Right cardiac atrium (tissue), 5 donors: Measurements from ENCODE around the gene GPR157. TPM values are rescaled to one million over a fixed set of nuclear protein-coding genes. Genes with fewer than 3 reads are reported as not detected.
"Not testable (repeated sequence)": the region's sequence is repeated elsewhere in the genome, so short reads cannot be mapped to it uniquely, and the experiment has no call there.

ENCODE experiments used
- ATAC-seq, 2 donors: fragments of 200-7000 bp; cut with Tn5 transposase; one replicate each; pipeline versions ENCODE4 v1.8.0 to v1.9.1; 2020; ENCODE audit warnings: moderate library complexity in 2 of 2, mild to moderate bottlenecking in 1 of 2
- DNase-seq, 3 donors: peaks; one replicate each; pipeline ENCODE4 v3.0.0-alpha.2; 2020
- H3K27ac ChIP-seq: one replicate; pipeline ENCODE4 v1.5.1; 2013; ENCODE audit warnings: mild to moderate bottlenecking, low read length, control low read depth, moderate library complexity
- H3K27me3 ChIP-seq: one replicate; pipeline ENCODE4 v1.6.1; 2013; ENCODE audit not compliant: control insufficient read depth, insufficient read depth
- H3K4me1 ChIP-seq: one replicate; pipeline ENCODE4 v1.6.1; 2013; ENCODE audit warnings: low read length; ENCODE audit not compliant: control insufficient read depth, insufficient read depth
- H3K4me3 ChIP-seq: one replicate; pipeline ENCODE4 v1.5.1; 2013; ENCODE audit warnings: low read length, control low read depth
- H3K9me3 ChIP-seq: one replicate; pipeline ENCODE4 v1.6.1; 2013; ENCODE audit warnings: low read length; ENCODE audit not compliant: control insufficient read depth
- WGBS: extraction: QIAGEN DNeasy Blood & Tissue Kit; methylation state at CpG from one replicate; pipeline ENCODE4 v1.1.7; 2013; 5-methylcytosine and 5-hydroxymethylcytosine counted together
- intact Hi-C, 4 donors: fragments of 100-400 bp; cut with DNase I; formaldehyde crosslinking; loops; one replicate each; pipeline versions ENCODE4 v1.11.0 to v1.14.0; 2022 to 2023
- polyA plus RNA-seq: library from polyadenylated mRNA; stranded (reverse); fragments of 200-250 nt; gene quantifications from one replicate; pipeline ENCODE4 v1.2.3, GENCODE V29; 2013
- total RNA-seq, 4 donors: library from RNA; stranded (reverse); fragmentation: NEBNext Ultra II Directional; extraction: Animal tissue kit (Norgen Biotek cat#: 25700); gene quantifications; one replicate each; pipeline ENCODE4 v1.2.1, GENCODE V29; 2021
- donor health status: healthy with polysubstance abuse.
- donor health status: DM: no; HTN: yes; CAD: no.
- donor health status: DM: no; HTN: no; CAD: no.
- donor health status: DM: no; HTN: yes; CAD: no; lungs with severe emphysema.
- donor health status: DM: yes; HTN: yes; CAD: no.

The GPR157 gene
- total and polyA plus RNA-seq, 5 donors: 7.3 to 28.7 (median 23.5) TPM

DNA sequence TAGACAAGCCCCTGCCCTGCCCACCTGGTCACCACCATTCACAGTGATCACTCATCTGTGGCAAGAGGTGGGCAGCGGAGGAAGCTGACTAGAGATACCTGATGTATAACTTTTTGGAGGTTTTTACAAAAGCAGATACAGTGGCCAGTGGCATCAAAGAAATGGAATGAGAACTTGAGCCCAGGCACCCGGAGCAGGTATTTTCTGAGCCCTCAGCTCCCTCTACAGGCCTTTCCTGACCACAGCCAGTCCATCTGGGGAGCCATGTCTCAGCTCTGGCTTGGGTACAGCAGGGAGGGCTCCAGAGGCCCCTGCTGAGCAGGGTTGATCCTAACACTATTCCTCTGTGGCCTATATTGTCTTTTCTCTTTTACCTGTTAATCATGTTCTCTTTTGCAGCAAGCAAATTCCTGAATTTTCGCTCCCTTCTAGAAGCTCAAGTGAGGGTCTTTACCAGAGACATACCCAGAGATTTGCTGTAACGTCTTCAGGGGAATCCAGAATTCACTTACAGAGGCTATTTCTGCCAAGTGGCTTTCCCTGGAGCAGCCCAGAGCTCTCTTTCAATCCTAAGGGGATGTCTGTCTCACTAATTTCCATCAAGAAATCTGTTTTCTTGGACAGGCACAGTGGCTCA is 27.3 kb downstream of the GPR157 start:
- intact Hi-C loops: loop anchor here in 2 of 4 donors (5.0 to 10.0 kb wide), 2 partner anchors 94 to 97 kb away; no protein-coding TSS in a partner anchor
- 44% methylated on average over 4 of the region's 4 CpGs for WGBS
- DNase-seq (peak in 1 of 3 donors; percentile 64), ATAC-seq (peak; percentile 56 to 67)
- Histone ChIP-seq H3K4me3 (no peak overlapping the region), H3K9me3 (no peaks in the 10 kb centered on the region), H3K27ac (no peak overlapping the region), H3K4me1 (no peaks in the 10 kb centered on the region), H3K27me3 (no peaks in the 10 kb centered on the region)

DNA sequence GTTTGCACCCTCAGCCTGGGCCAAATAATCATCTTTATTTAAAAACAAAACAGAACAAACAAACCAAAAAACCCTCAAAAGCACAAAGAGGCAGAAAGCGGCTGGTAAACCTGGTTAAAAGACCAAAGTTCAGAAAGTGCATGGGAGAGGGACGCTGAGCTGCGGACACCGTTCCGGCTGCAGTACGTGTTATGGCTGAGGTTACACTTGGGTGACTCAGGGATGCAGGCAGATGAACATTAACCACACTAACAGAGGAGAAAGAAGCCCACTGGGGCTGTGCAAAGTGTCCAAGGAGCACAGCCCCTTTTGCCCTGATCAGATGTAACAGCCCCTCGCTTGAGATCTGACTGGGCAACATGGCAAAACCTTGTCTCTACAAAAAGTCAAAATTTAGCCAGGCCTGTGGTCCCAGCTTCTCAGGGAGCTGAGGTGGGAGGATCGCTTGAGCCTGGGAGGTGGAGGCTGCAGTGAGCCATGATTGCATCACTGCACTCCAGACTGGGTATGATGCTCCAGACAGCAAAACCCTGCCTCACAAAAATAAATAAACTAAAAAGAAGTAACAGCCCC is 28.3 kb downstream of the GPR157 start:
- H3K4me3 ChIP-seq: no peak overlapping the region
- intact Hi-C loops: loop anchor here in 2 of 4 donors (5.0 to 10.0 kb wide), 2 partner anchors 93 to 96 kb away; no protein-coding TSS in a partner anchor
- 93% methylated on average over 8 of the region's 8 CpGs for WGBS
- no peak for ATAC-seq
- no peaks in the 10 kb centered on the region for H3K4me1 ChIP-seq
- no peaks in the 10 kb centered on the region for H3K9me3 ChIP-seq
- no peak overlapping the region for H3K27ac ChIP-seq
- DNase-seq: no peak
- H3K27me3 ChIP-seq: no peaks in the 10 kb centered on the region

DNA sequence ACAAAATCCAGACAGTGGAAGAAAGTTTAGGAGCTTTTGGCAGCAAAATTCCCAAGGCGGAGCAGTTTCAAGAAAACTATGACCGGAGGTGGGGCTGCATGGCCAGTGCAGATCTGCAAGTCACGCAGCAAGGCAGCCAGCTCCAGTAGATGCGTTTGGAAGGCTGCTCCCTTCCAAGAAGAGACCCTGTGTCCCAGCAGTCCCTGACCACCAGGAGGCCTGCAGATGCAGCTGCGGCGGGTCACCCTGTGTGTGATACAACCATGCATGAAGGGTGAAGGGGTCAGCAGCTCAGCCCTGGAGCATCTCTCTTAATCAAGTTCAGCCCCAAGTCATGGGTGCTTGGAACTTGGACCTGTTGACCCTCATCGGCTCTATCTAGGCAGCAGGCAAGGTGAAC is 29.3 kb downstream of the GPR157 start:
- DNase-seq: no peak
- no peaks in the 10 kb centered on the region for H3K27me3 ChIP-seq
- 81% methylated on average over 7 of the region's 7 CpGs for WGBS
- H3K27ac ChIP-seq: no peak overlapping the region
- H3K9me3 ChIP-seq: no peaks in the 10 kb centered on the region
- ATAC-seq: no peak
- H3K4me1 ChIP-seq: no peaks in the 10 kb centered on the region
- no peak overlapping the region for H3K4me3 ChIP-seq
- intact Hi-C loops: loop anchor here in 1 of 4 donors (10.0 kb wide), 1 partner anchor 185 kb away; no protein-coding TSS in a partner anchor

DNA sequence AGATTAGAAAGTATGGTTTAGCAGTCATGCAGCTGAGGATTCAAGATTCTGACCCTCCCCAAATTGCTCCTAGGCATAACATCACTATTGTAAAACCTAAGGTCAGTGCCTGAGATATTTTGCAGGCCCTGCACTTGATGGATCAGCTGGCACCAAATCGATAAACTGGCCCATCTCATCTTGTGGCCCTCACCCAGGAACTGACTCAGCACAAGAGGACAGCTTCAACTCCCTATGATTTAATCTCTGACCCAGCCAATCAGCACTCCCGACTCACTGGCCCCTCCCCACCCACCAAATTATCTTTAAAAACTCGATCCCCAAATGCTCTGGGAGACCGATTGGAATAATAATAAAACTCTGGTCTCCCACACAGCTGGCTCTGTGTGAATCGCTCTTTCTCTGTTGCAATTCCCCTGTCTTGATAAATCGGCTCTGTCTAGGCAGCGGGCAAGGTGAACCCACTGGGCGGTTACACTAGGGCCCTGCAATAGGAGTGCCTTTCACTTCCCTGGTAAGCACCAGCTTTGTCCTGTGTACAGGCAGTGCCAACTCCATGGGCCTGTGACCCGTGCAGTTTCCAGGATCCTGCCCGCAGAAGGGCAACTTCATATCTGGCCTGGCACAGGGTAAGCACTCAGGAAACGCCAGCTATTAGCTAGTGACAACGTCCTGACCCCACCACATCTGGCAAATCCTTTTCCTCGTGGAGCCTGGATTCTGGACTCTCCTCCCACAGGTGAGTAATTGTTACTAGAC is 30.8 kb downstream of the GPR157 start:
- Histone ChIP-seq H3K27ac (no peak overlapping the region), H3K4me1 (no peaks in the 10 kb centered on the region), H3K9me3 (no peaks in the 10 kb centered on the region), H3K27me3 (no peaks in the 10 kb centered on the region), H3K4me3 (no peak overlapping the region)
- no peak for ATAC-seq
- DNase-seq: no peak
- intact Hi-C loops: loop anchor here in 1 of 4 donors (10.0 kb wide), 1 partner anchor 183 kb away; no protein-coding TSS in a partner anchor
- 81% methylated on average over 13 of the region's 13 CpGs for WGBS

DNA sequence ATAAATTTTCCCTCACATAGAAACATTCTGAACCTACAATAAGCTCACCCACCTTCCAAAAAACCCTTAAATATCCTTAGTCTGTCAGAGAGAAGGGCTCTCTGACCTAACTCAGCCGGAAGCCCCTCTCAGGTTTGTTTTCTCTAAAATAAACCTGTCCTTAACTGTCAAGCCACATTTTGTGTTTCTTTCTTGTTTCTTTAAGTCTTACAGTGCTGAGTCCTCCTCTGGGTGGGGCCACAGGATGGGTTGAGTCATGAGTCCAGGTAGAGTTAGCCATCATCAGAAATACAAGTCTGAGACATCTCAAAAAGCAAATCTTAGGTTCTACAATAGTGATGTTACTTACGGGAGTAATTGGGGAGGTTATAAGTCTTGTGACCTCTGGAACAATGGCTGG is 33.1 kb downstream of the GPR157 start:
- Histone ChIP-seq H3K4me1 (peaks cover 2% of the 10 kb centered on the region), H3K27ac (no peak overlapping the region), H3K4me3 (no peak overlapping the region), H3K9me3 (no peaks in the 10 kb centered on the region), H3K27me3 (no peaks in the 10 kb centered on the region)
- WGBS: 84% methylated on average over 2 of the region's 2 CpGs
- intact Hi-C loops: loop anchor here in 1 of 4 donors (10.0 kb wide), 1 partner anchor 181 kb away; no protein-coding TSS in a partner anchor
- DNase-seq (no peak), ATAC-seq (no peak)

DNA sequence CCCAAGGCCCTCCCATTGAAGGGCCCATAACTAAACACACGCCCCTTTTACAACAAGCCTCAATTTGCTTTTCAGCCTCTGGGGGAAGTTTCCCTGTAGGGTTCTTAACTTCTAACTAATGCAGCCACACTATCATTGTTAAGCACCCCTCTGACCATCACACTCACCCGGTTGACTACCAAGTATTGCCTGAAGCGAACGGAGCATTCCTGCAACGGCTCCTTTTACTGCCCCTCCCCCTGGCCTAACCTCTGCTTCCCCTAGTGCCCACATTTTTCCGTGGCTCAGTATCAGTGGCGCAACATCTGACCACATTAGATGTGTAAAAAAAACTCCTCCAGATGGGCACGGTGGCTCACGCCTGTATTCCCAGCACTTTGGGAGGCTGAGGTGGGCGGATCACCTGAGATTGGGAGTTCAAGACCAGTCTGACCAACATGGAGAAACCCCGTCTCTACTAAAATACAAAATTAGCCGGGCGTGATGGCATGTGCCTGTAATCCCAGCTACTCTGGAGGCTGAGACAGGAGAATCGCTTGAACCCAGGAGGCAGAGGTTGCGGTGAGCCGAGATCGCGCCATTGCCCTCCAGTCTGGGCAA is 34.8 kb downstream of the GPR157 start:
- DNase-seq, H3K27me3 ChIP-seq, H3K4me3 ChIP-seq, H3K27ac ChIP-seq, H3K9me3 ChIP-seq, ATAC-seq, H3K4me1 ChIP-seq: not testable (repeated sequence)
- intact Hi-C loops: loop anchor here in 1 of 4 donors (10.0 kb wide), 1 partner anchor 179 kb away; no protein-coding TSS in a partner anchor
- 86% methylated on average over 18 of the region's 18 CpGs for WGBS

DNA sequence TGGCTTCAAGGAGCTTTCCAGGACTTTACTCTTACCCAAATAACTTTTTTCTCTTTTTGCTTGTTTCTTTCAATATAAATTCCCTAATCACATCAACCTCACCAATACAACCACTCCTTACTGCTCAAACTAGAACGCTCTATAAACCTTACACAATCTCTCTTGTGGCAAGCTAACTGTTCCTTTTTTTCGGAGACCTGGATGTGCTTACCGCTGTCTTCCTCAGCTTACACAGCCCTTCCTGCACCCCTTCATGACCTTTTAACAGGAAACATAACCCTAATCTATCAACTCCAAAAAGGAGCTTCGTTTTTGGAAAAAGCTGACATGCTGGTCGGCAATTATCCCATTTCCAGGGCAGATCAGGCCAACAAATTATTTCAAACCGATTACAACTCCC is 35.3 kb downstream of the GPR157 start:
- Histone ChIP-seq H3K4me1 (peaks cover 2% of the 10 kb centered on the region), H3K27ac (no peak overlapping the region), H3K4me3 (no peak overlapping the region), H3K9me3 (no peaks in the 10 kb centered on the region), H3K27me3 (no peaks in the 10 kb centered on the region)
- ATAC-seq: no peak
- WGBS: 69% methylated on average over 6 of the region's 6 CpGs
- no peak for DNase-seq
- intact Hi-C loops: loop anchor here in 1 of 4 donors (10.0 kb wide), 1 partner anchor 179 kb away; no protein-coding TSS in a partner anchor

DNA sequence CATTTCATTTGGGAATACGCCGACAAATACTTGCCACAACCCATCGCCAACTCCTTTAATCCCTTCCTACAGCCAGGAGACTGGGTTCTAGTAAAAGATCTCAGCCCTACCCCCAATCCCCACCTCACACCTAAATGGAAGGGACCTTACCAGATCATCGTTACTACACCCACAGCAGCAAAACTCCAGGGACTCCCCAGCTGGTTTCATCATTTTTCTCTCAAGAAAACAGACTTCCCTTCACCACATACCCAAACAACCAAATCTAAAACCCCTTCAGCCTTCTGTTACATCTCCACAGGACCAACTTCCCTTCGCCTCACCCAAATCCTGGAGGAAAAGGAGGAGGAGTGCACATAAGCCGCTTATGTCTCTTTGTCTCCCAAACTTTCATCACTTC is 35.8 kb downstream of the GPR157 start:
- Histone ChIP-seq H3K4me1 (peaks cover 2% of the 10 kb centered on the region), H3K27me3 (no peaks in the 10 kb centered on the region), H3K27ac (no peak overlapping the region), H3K9me3 (no peaks in the 10 kb centered on the region), H3K4me3 (no peak overlapping the region)
- ATAC-seq: no peak
- intact Hi-C loops: loop anchor here in 1 of 4 donors (10.0 kb wide), 1 partner anchor 178 kb away; no protein-coding TSS in a partner anchor
- 81% methylated on average over 6 of the region's 6 CpGs for WGBS
- DNase-seq: no peak

DNA sequence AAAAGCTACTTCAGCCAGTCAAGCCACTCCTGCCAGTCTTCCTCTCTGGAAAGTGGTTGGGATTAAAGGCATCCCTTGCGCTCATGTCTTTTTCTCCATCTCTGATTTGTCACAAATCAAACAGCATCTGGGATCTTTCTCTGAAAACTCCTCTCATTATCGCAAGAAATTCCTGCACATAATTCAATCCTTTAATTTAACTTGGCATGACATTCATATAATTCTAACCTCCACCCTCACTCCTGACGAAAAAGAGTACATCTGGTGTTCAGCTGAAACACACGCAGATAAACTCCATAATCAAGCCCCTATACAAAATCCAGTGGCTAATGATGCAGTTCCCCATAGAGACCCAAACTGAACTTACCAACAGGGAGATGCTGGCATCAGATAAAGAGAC is 40.1 kb downstream of the GPR157 start:
- Histone ChIP-seq H3K4me3 (no peak overlapping the region), H3K27ac (no peak overlapping the region), H3K4me1 (peaks cover 5% of the 10 kb centered on the region), H3K9me3 (no peaks in the 10 kb centered on the region), H3K27me3 (no peaks in the 10 kb centered on the region)
- no peak for DNase-seq
- intact Hi-C loops: no loop called here
- no peak for ATAC-seq
- 74% methylated on average over 4 of the region's 4 CpGs for WGBS

DNA sequence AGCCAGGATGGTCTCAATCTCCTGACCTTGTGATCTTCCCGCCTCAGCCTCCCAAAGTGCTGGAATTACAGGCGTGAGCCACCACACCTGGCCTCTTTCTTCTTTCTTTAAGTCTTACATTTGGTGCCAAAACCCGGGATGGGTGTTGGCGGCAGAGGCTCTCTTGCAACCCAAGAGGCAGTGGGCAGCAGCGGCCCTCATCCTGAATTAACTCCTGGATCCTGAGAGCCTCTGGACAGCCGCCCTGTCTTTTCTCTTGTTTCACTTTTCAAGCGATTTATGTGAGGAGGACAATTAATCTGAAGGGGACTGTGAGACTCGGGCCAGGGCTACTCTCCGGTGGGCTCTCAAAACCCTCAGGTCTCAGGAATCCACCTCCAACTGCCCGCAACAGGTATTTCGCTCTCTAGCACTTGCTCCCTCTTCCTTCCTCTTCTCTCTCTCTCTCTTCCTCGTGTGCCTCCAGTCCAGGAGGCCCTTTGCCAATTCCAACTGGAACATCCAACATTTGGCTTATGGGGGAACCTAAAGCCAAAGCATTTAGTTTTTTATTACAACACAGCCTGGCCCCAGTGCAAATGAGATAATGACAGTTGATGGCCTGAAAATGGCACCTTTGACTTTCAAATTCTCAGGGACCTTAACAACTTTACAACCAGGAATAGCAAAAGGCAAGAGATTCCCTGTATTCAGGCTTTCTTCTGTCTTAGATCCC is 41.3 kb downstream of the GPR157 start:
- no peak for ATAC-seq
- intact Hi-C loops: no loop called here

More for the DNA sequence above, 41.3 kb downstream of the GPR157 start:
- DNase-seq: no peak
- Histone ChIP-seq H3K4me1 (peaks cover 3% of the 10 kb centered on the region), H3K27me3 (no peaks in the 10 kb centered on the region), H3K4me3 (no peak overlapping the region), H3K27ac (no peak overlapping the region), H3K9me3 (no peaks in the 10 kb centered on the region)
- WGBS: 85% methylated on average over 12 of the region's 12 CpGs
